Stimulated activated naive CD4-positive, alpha-beta T cell treated with Interleukin-2 at 50 U/mL for 16 hours (primary cell): ENCODE data around the gene PRSS8.
"Not testable (repeated sequence)": the region's sequence is repeated elsewhere in the genome, so short reads cannot be mapped to it uniquely, and the experiment has no call there.

Experiments
- DNase-seq: peaks from one replicate; lab custom pipeline; 2025; lab: John Stamatoyannopoulos, UW

The PRSS8 gene

GRCh38 chr16:31144418-31144817 is 8.9 kb upstream of the PRSS8 start:
- DNase-seq, result not testable (repeated sequence)

- DNase-seq, result no peak
Observed at GRCh38 chr16:31143694-31144148, 8.2 kb upstream of the PRSS8 start.

- no peak for DNase-seq
Observed at GRCh38 chr16:31143011-31143693, 7.6 kb upstream of the PRSS8 start.

- DNase-seq, result peak; percentile 99
Observed at GRCh38 chr16:31142109-31143010, 6.8 kb upstream of the PRSS8 start.

- DNase-seq, result no peak
Observed at GRCh38 chr16:31141489-31142108, 6.1 kb upstream of the PRSS8 start.

- DNase-seq, result not testable (repeated sequence)
Observed at GRCh38 chr16:31141071-31141469, 5.5 kb upstream of the PRSS8 start.

- DNase-seq, result no peak
Observed at GRCh38 chr16:31138621-31139578, 3.4 kb upstream of the PRSS8 start.

GRCh38 chr16:31136822-31137499 is 1.4 kb upstream of the PRSS8 start:
- not testable (repeated sequence) for DNase-seq

- no peak for DNase-seq
Observed at GRCh38 chr16:31136287-31136662, 748 bp upstream of the PRSS8 start.

- no peak for DNase-seq
Observed at GRCh38 chr16:31134625-31135534, 647 bp downstream of the PRSS8 start.

- no peak for DNase-seq
Observed at GRCh38 chr16:31134091-31134571, 1.4 kb downstream of the PRSS8 start.

GRCh38 chr16:31133046-31133501 is 2.5 kb downstream of the PRSS8 start:
- DNase-seq, result no peak

- DNase-seq, result no peak
Observed at GRCh38 chr16:31132303-31132979, 3.1 kb downstream of the PRSS8 start.

GRCh38 chr16:31131841-31132271 is 3.7 kb downstream of the PRSS8 start:
- DNase-seq, result no peak

GRCh38 chr16:31131416-31131815 is 4.1 kb downstream of the PRSS8 start:
- DNase-seq, result no peak

- DNase-seq, result no peak
Observed at GRCh38 chr16:31130899-31131298, 4.6 kb downstream of the PRSS8 start.

GRCh38 chr16:31130336-31130891 is 5.1 kb downstream of the PRSS8 start:
- no peak for DNase-seq

GRCh38 chr16:31129568-31130335 is 5.8 kb downstream of the PRSS8 start:
- DNase-seq, result no peak
